Stimulated activated CD4-positive, alpha-beta T cell treated with anti-CD3 and anti-CD28 coated beads, Interleukin-1b, Interleukin-23, amount 100 ng/mL, for 4 hours (primary cell): ENCODE results near the gene GDF7.
A peak's percentile ranks its signal among the peaks of the same experiment; 100 is the strongest.

Experiments
- DNase-seq, 2 donors: peaks; one replicate each; pipeline ENCODE4 v3.0.0-alpha.2; 2020; ENCODE audit warnings: low read depth in 2 of 2

GDF7 gene

DNA sequence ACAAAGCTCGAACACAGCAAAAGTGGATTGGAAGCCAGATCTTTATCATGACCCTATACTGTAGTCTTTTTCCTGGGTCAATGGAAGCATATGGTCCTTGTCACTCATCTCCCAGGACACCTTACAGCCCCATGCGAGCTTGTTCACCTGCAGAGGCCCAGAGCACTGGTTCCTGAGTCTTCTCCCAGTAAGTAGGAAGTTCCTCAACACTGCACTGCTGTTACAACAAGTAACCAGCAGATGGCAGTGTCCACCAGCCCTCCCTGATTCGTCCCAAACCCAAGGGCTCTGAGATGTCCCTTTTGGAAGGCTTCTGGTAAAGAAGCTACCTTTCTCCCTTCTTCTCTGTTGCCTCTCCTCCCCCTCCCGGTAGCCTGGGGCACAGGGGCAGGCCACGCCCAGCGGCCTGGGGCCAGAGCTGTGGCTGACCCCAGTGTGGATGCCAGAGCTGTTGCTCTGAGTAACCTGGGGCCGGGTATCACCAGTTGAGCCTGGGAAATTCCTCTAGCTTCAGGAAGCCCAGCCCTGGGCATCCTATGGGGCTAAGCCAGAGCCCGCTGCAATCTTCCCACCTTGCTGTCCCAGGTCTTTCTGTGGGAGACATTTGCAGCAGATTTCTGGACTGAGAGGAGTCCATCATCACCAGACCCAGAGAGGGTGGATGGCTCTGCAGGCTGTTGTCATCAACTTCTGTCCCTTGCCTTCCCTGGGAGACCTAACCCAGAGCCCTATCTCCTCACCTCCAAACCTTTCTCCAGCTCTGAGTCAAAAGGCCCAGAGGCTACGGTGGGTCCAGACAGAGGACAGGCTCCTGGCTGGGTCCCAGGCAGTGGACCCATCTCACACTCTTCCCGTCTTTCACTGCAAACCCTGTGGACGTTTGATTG is 5.3 kb upstream of the GDF7 start:
- peak; percentile 46 to 55 for DNase-seq

DNA sequence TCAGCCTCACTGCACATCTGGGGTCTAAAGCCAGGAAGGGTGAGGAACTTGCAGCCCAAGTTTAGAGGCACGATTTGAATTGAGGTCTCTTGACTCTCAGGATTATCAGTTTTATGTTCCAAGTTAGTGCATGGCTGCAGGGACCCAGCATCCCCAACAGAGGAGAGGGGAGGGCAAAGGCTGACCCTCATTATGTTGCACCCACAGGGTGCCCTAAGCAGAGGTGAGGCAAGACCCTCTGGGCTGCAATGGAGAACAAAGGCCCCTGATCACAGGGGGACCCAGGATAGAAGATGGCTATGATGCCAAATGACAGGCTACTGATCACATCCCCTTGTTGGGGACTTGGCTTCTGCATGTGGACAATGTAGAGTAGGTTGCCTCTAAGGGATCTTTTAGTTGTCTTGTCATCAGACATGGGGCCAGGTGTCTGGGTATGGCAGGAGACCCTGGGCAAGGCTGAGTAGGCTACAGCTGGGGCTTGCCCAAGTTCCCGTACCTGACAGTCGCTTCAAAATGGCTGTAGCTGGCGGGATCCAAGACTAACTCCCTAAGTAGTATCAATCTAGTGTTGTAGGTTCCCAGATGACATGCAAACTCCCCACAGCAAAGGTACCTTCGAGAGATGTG is 4.5 kb upstream of the GDF7 start:
- DNase-seq, result no peak

DNA sequence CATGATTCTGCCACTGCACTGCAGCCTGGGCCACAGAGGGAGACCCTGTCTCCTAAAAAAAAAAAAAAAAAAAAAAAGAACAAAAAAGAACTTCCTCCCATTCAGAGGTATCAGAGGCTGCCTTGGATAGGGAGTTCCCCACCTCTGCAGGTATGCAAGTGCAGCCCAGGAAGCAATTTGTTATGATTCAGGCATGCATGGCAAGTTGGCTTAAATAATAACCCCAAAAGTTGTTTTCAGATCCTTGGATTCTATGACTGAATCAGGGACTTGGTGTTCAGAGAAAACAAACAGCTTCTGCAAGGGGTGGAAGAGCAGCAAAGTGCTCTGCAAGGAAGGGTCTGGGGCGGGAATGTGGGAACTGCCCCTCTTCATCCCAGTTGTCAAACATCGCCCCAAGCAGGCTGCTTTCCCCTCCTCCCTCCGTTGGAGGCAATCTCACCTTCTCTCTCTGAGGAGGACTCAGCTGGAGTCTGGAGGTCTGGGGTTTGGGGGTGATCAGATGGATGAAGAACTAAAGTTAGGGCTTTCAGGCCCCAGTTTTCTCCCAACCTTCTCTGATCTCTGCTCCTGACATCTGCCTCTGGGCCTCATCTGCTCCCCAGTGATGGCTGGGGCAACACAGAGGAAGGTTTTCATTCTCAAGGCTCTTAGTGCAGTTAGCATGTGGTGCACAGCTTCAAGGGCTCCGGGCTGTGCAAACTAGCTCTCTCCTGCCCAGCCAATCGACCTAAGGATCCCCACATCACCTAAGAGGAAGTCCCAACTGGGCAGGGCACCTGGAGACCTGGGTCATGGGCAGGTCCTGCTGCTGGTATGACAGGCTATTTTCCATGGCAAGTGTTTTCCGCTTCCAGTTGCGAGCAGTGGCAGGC is 3.5 kb upstream of the GDF7 start:
- DNase-seq, result no peak

DNA sequence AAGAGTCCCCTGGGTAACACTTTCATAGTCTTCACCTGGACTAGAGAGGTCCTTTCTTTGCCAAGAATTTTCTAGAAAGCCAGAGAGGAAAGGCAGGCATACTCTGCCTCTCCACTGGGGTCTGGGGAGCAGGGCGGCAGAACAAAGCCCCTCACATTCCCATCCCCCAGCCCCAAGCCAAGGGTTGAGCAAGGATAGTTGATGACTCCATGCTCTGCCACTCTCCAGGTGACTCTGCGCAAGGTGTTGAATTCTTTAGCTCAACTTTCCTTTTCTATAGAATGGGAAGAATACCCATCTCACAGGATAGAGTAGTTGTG is 2.9 kb upstream of the GDF7 start:
- DNase-seq, result no peak

DNA sequence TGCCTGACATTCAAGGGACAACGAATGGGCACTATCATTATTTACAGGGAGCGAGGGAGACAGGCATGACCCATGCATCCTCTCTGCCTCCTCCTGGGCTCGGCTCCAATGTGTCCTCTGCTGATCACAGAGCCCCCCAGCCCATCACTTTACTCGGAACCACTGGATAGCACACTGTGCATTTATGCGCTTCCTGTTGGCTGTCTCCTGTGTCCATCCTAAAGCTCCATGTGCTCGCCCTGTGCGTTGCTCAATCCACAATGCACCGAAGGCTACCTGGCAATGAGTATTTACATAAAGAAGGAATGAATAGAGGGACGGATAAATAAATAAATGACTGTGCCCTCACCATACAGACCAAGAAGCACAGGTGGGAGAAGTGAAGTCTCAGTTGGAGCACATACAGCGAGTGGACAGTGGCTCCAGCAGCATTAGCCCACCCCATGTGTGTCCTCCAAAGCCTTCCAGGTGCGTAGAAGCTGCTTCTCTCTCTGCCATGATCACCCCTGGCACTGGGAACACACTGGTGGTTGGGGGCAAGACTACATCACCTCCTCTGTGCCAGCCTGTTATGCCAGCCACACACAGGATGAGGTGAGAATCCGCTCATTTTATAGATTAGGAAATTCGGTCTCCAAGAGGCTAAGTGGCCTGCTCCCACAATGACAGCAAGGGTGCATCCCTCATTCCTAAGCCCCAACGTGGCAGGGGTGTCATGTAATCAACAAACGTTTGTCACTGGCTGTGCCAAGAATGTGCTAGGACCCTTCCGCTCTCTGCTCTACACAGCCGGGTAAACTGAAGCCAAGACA is 2.3 kb upstream of the GDF7 start:
- no peak for DNase-seq

DNA sequence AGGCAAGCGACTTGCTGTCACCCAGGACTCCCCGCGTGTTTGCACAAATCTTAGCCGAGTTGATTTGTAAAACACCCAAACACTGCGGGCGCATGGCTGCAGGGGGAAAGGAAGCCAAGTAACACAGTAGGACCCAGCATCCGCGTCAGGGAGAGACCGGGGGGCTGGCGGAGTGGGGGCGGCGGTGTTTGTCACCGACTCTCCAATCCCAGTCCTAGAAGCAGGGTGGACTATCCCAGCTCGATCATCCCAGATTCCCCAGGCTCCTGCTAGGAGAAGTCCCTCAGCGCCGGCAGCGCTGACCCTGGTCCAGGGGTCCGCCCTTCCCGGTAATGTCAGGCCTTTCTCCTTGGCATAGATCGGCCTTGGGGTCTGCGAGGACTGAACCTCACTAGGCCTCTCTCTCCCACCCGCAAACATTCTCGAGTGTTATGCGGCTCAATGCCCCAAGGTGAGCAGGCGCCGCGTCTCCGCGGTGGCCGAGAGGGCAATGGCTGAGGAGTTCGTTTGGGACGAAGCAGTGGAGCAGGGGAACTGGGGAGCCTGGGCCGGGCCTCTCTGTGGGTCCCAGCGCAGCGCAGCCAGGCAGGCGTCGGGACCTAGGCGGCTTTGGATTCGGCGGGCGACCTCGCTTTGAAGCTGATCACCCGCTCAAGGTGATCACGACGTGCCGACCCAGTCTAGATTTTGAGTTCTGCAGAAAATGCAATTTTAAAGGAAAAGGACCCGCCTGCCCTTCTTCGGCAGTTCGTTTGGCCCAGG is 1.5 kb upstream of the GDF7 start:
- DNase-seq, result no peak

DNA sequence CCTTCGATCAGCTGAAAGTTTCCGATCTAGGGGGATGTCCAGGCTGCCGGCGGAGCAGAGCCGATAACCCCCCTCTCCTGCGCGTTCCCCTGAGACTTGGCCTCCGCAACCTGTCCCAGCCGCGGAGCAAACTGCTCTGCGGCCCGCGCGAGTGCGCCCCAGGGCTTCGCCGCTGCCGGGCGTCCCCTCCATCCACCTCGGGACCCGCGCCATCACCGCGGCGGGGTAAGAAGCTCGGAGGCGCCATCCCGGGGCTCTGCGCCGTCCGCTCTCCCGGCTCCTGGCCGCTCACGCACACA is 990 bp upstream of the GDF7 start:
- DNase-seq, result no peak

DNA sequence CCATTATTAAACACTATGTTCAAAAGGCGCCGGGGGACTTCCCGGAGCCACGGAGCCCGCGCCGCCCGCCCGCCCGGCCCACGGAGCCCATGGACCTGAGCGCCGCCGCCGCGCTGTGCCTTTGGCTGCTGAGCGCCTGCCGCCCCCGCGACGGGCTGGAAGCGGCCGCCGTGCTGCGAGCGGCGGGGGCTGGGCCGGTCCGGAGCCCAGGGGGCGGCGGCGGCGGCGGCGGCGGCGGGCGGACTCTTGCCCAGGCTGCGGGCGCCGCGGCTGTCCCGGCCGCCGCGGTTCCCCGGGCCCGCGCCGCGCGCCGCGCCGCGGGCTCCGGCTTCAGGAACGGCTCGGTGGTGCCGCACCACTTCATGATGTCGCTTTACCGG is 197 bp downstream of the GDF7 start:
- no peak for DNase-seq

DNA sequence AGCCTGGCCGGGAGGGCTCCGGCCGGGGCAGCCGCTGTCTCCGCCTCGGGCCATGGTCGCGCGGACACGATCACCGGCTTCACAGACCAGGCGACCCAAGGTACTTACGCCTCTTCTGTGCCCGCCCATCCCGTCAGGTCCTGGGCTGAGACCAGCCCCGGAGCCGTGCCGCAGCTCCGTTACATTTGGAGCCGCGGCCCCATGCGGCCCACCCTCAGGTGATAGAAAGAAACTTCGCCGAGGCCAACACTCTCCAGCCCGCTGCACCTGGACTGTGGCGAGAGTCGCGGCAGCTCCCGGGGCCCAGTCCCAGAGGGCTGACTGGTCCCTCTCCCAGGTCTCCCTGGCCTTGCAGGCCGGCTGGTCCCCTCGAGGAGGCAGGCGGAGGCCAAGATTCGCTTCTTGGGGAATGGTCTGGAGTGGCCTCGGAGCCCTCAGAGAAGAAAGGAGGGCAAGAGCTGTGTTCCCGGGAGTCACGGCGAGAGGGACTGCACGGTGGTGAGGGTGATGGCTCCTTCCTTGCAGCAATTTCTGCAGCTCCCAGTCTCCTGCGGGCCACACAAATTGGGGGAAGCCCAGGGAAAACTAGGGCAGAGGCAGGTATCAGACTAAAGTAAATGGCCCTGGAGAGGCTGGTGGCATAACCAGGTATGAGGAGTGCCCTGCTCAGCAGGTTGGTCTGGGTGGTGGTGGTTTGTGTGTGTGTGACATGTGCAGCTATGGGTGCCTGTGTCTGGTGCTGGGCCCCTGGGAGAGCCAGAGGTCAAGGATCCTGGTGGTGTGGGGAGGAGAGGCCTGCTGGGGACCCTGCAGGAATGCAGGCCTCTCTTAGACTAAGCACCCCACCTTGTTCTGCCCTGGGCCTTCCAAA is 822 bp downstream of the GDF7 start:
- DNase-seq, result no peak

DNA sequence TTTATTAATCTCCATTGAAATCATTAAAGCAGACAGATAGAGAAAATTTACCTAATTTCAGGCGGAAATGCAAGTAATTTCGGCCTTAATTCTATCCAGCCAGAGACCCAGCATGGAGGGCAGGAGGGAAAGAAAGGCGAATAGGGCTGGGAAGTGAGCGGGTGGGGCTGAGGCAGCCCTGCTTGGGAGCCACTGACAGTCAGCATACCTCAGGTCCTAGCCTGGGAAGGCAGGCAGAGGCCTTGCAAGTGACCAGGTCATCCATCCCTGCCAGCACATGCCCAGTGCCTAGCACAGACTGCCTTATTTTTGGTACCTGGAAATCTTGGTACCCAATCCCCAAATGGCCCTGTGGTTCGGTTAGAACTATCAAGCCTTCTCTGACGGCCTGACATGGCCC is 1.5 kb downstream of the GDF7 start:
- no peak for DNase-seq

DNA sequence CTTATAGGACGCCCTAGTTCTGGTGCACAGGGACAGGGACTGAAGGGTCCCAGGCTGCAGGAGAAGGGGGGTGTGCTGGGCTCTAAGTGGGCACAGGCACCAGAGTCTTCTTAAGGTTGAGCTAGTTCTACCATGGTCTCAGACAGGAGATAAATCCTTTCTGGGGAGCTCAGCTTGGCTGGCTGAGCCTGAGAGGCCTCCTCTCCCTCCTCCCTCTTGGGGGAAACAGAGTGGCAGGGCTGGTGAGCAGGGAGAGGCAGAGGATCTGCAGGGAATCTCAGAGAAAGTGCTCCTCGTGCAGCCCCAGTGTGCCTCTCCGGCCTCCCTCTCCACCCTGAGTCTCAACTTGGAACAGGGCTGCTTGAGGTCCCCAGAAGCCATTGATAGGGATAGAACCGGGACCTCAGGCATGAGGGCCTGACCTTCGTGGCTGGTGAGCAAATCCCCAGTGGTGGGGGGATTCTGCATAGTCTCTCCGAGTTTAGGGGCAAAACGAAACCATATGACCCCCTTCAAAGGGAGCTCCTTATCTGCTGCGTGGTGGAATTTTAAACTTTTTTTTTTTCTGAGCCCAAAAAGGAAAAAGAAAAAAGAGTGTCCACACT is 2.0 kb downstream of the GDF7 start:
- DNase-seq, result no peak

DNA sequence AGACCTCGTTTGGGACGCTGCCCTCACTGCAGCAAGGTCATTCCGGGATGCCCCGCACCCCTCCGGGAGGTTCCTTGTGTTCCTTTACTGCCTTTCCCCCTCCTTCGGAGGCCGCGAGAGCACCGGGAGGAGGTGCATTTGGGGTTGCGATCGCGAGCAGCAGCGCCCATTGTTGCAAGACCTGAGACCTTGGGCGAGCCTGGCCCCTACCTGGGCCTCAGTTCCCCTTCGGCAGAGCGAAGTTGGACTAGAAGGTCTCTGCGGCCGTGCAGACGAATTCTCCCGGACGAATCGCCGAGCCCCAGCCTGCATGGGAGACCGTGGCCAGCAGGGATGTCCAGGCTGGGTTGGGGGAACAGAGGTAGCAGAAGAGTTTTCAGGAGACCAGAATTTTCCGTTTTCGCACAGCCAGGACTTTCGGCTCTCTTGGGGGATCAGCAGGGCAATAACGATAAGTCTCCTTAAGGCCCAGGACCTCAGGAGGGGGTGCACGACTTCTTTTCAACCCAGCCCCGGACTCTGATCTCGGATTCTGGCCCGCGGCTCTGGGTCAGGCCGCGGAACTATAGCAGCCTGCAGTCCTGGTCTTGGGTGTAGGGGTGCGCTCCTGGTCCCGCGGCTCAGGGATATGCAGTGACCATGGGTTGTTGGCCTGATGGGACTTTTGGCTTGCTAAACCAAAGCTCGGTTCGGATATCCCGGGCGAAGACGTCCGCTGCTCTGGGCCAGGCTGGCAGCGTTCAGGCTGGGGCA is 2.8 kb downstream of the GDF7 start:
- DNase-seq, result no peak

DNA sequence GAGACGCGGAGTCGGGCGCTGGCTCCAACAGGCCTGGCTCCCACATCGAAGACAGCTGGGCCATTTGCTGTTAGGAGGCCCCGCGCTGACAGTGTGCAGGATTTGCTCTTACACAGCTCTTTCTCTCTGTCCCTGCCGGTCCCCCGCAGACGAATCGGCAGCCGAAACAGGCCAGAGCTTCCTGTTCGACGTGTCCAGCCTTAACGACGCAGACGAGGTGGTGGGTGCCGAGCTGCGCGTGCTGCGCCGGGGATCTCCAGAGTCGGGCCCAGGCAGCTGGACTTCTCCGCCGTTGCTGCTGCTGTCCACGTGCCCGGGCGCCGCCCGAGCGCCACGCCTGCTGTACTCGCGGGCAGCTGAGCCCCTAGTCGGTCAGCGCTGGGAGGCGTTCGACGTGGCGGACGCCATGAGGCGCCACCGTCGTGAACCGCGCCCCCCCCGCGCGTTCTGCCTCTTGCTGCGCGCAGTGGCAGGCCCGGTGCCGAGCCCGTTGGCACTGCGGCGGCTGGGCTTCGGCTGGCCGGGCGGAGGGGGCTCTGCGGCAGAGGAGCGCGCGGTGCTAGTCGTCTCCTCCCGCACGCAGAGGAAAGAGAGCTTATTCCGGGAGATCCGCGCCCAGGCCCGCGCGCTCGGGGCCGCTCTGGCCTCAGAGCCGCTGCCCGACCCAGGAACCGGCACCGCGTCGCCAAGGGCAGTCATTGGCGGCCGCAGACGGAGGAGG is 3.5 kb downstream of the GDF7 start:
- no peak for DNase-seq

DNA sequence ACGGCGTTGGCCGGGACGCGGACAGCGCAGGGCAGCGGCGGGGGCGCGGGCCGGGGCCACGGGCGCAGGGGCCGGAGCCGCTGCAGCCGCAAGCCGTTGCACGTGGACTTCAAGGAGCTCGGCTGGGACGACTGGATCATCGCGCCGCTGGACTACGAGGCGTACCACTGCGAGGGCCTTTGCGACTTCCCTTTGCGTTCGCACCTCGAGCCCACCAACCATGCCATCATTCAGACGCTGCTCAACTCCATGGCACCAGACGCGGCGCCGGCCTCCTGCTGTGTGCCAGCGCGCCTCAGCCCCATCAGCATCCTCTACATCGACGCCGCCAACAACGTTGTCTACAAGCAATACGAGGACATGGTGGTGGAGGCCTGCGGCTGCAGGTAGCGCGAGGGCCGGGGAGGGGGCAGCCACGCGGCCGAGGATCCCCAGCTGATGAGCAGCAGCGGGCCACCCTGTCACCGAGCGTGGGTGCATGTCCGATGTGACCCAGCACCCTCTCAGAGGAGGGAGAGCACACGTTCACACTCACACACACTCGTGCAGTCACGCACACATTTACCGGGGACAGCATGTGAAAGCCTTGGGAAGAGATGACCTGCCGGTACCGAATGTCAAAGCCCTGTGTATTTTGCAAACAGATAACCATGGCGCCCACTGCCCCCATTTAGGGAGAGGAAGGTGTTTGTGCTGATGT is 4.2 kb downstream of the GDF7 start:
- DNase-seq, result no peak

DNA sequence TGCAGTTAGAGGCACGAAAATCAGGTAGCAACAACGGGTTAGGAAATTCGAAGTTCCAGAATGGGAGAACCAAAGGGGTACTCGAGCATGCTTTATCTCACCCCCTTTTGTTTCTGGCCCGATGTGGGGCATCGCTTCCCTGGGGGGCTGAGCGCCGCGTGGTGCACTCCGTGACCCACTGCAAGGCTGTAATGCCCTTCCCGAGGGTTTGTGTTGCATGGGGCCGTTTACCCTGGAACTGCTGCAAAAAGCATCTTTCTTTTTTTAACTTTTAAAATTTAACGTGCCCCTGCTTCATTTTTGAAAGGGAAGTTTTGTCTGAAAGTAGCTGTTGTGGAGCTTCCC is 4.8 kb downstream of the GDF7 start:
- DNase-seq, result no peak

DNA sequence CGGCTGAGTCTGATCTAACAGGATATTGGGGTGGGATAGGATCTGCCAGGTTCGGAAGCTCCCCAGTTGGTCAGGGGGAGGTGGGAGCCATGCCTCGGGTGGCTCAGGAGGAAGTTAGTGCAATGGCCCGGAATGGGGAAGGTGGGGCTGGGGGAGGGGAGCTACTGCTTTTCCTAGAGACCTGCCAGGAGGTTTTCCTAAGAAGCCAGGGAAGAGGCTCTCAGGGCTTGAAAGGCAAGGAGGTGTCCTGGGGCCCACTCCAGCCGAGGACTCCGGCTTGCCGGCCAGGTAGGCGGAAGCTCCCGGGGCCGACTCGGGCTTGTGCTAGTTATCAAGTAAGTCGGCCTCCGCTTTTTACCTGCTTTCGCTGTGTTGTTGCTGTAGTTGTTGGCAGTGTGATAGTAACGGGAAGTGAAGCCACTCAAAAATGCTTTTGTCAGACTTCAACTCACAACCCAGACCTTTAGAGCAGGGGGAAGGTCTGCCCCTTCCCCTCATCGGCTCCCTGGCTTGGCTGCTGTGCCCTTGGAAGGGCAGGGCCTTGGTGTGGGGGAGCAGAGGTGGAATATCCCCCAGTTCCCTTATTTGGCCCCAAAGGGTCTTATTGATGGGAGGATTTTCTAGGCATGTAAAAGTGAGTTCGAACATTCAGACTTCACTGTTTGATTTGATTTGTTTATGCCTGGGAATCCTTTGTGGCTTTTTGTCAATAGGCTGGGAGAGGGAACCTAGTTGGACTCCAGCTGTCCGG is 5.4 kb downstream of the GDF7 start:
- DNase-seq, result no peak

DNA sequence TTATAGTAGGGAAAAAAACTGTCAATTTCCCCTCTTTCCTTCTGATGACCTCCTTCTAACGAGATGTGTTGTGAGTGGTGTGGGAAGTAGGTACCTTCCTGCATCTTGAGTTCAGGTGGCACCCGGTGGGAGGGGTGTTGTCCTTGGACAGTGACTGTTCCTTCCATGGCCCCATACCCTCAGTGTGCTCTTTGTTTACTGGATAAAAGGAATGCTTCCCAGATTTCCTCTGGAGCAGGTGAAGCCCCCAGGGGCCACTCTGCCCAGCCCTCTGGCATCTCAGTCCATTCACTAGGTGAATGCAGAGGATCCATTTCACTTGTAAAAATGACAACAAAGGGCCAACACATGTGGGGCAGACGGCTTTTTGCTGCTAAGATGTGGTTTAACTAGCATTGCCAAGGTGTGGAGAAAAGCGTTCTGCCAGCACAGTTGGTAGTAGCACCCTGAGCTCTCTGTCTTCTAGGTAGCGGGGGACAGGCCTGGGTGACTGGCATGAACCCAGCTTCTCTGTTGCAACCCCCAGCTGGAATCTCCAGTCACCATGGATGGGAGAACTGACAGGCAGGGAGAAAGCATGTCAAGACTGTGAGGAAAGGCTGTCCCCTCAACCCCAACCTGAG is 6.9 kb downstream of the GDF7 start:
- DNase-seq, result no peak
